GM12874 (cell line): ENCODE results near the gene PAPSS2.

Experiments used
- TF ChIP-seq, protein P1 (sequence below): IDR thresholded peaks from 2 replicates; pipeline ENCODE4 v1.5.1; 2011; ENCODE audit warnings: low read depth, mild to moderate bottlenecking, control low read depth, low read length, moderate library complexity; ENCODE audit not compliant: insufficient read depth

The PAPSS2 gene

DNA sequence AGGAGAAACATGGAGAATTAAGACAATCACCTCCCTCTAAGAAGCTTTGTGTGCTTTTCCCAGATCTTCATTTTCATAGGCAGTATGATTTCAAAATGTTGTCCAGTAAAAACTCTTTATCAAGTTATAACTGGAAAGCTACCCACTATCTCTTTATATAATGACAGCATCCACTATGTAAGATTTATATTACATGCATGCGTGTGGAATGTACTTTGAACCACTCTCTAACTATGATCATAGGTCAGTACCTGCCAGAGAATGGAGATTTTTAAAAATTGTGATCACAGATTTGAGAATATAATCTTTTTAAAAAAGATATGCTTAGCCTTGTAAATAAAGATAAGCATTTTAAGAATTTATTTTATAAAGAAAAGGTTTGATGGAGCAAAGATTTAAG, 17.9 kb downstream of the PAPSS2 start:
- TF ChIP-seq, protein P1, sequence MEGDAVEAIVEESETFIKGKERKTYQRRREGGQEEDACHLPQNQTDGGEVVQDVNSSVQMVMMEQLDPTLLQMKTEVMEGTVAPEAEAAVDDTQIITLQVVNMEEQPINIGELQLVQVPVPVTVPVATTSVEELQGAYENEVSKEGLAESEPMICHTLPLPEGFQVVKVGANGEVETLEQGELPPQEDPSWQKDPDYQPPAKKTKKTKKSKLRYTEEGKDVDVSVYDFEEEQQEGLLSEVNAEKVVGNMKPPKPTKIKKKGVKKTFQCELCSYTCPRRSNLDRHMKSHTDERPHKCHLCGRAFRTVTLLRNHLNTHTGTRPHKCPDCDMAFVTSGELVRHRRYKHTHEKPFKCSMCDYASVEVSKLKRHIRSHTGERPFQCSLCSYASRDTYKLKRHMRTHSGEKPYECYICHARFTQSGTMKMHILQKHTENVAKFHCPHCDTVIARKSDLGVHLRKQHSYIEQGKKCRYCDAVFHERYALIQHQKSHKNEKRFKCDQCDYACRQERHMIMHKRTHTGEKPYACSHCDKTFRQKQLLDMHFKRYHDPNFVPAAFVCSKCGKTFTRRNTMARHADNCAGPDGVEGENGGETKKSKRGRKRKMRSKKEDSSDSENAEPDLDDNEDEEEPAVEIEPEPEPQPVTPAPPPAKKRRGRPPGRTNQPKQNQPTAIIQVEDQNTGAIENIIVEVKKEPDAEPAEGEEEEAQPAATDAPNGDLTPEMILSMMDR: no peak

DNA sequence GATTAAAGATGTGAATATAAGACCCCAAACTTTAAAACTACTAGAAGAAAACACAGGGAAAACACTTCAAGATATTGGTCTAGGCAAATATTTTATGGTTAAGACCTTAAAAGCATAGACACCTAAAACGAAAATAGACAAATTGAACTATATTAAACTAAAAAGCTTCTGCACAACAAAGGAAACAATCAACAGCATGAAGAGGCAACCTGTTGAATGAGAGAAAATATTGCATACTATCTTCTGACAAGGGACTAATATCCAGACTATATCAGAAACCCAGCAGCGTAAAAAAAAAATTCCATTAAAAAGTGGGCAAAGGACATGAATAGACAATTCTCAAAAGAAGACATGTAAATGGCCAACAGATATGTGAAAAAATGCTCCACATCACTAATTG, 18.6 kb downstream of the PAPSS2 start:
- TF ChIP-seq, protein P1: no peak

DNA sequence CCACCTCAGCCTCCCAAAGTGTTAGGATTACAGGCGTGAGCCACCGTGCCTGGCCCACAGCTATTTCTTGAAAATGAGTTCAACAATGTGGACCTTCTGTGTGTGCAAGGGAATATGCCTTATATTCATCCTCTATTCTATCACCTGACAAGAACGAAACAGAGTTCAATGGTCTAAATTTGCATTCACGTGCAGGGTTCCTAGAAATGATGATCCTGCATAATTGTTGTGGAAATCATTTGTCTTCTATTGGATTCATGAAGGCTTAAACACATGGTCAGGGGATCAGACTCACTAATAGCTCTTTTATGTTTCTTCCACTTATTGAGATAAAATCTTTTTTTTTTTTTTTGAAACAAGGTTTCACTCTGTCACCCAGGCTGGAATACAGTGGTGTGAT, 23.7 kb downstream of the PAPSS2 start:
- TF ChIP-seq, protein P1: no peak

DNA sequence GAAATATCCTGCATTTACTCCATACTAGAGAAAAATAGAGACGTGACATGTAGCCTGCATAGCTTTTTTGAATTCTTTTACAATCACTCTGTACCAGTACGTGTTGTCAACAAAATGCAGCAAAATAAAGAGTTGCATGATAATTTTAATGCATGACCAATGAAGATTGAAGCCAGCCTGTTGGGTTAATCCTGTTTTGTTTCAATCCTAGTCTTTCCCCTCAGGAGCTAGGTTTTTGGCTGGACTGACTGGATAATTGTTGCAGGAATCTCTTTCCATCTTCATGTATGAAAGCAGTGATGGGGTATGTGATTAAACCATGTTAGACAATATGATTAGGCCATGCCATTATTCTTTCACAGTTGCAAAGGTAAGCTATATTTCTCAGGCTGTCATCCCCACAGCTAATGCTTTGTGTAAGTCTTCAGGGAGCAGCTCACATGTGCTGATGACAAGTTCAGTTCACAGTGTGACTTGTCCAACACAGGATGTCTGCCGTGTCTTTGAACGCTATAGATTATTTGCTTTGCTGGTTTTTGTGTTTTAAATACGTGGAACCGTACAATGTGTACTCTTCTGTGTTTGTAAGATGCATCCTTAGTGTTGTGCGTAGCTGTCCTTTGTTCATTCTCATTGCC, 24.4 kb downstream of the PAPSS2 start:
- TF ChIP-seq, protein P1: no peak

DNA sequence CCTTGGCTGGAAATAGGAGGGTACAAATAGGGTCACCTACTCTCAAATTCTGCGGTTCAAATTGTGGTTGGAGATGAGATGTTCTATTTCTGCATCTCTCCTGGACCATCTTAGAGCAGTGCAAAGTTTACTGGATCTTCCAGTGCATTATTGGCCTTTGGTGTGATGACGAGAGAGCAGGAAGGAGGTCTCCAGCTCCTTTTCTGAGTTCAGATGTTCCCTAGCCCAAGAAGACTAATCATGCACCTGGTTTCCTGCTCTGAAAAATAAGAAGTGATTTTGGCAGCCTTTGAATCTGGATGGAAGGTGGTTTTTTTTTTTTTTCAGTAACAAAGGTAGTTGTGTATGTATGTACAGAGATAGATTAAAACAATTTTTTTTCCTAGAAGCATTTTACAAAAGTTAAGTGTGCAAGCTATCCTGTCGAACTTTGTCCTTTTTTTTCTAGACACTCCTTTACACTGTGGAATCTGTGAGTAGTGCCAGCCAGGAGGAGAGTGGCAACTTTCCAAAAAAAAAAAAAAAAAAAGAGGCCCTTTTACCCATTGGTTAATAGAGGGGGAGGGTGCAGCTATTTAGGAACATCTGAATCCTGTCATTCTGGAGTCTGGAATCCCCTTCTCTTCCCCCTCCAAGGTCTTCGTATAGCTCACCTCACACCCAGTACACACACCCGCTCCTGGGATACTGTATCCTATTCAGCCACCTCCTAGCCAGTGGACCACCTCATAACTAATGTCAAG, 26.3 kb downstream of the PAPSS2 start:
- TF ChIP-seq, protein P1: no peak

DNA sequence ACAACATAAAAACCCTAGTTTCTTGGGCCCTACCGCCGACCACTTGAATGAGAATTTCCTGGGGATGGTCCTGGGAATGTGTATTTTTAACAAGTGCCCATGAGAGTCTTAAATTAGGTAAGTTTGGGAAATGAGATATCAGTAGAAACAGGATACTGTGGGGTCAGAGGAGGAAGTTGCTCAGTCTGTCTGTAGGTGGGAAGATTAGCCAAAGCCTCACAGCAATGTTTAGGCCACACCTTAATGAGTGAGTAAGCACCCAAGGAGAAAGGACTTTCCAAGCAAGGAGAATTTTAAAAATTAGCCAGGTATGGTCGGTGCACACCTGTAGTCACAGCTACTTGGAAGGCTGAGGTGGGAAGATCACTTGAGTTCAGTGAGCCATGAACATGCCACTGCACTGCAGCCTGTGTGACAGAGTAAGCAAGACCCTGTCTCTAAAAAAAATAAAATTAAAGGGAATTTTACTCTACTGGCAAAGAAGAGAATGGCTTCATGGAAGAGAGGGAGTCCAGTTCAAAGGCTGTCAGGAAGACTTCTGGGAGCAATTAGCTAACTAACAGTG, 31.9 kb downstream of the PAPSS2 start:
- TF ChIP-seq, protein P1: no peak

DNA sequence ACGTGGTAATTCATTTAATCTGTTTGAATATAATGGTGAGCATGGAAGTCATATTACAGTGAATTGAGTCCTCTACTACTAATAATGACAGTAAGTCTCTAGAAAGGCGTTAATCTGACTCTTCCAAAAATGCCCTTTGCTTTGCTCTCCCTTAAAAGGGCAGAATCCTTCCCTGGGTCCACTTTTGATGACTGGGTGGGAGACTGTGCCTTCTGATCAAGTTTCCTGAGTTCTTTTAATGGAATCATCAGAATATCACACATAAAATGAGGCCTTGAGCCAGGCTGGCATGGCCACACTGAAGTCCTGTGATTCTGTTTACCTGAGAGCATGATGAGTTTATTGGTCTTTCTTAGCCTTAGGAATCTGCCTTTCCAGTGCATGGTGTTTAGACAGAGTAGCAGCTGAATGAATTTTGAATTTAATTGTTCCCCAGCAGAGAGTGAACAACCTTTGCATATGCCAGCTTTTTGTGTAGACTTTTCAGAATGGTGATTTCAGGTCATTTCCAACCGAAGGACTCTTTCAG, 33.3 kb downstream of the PAPSS2 start:
- TF ChIP-seq, protein P1: no peak
